Left lung (tissue), 10 donors: ENCODE measurements around the gene GPSM3. TPM values are rescaled to one million over a fixed set of nuclear protein-coding genes. Genes with fewer than 3 reads are reported as not detected.

ENCODE experiments used
- ATAC-seq: fragments of 200-7000 bp; cut with Tn5 transposase; one replicate; pipeline ENCODE4 v1.9.1; 2020; ENCODE audit warnings: moderate library complexity
- DNase-seq, 4 donors: peaks; one replicate each; pipeline ENCODE4 v3.0.0-alpha.2; 2013 to 2020
- H3K27ac ChIP-seq, 2 donors: fragments of 200-600 bp; sonication (generic) in 1 of 2; one replicate each; pipeline versions ENCODE4 v1.5.0 to v1.8.0; 2020 to 2021
- H3K27me3 ChIP-seq, 2 donors: fragments of 200-600 bp; sonication (generic) in 1 of 2; one replicate each; pipeline versions ENCODE4 v1.5.0 to v1.8.0; 2020 to 2021
- H3K36me3 ChIP-seq, 2 donors: fragments of 200-600 bp; sonication (generic) in 1 of 2; one replicate each; pipeline versions ENCODE4 v1.5.0 to v1.8.0; 2020 to 2021
- H3K4me1 ChIP-seq, 2 donors: fragments of 200-600 bp; one replicate each; pipeline ENCODE4 v1.8.0; 2021
- H3K4me3 ChIP-seq, 2 donors: fragments of 200-600 bp; sonication (generic) in 1 of 2; one replicate each; pipeline versions ENCODE4 v1.5.0 to v1.8.0; 2020 to 2021; ENCODE audit warnings: mild to moderate bottlenecking in 1 of 2
- H3K9me3 ChIP-seq, 2 donors: fragments of 200-600 bp; sonication (generic) in 1 of 2; one replicate each; pipeline versions ENCODE4 v1.5.0 to v1.8.0; 2020 to 2021
- intact Hi-C, 2 donors: fragments of 100-400 bp; cut with DNase I; formaldehyde crosslinking; loops; one replicate each; pipeline versions ENCODE4 v1.11.2 to v1.14.2; 2022
- polyA plus RNA-seq, 6 donors: library from polyadenylated mRNA; unstranded; fragments of 120-200 nt; gene quantifications; one replicate each; pipeline ENCODE4 v1.2.1, GENCODE V29; 2013; ENCODE audit not compliant: insufficient read length in 6 of 6
- total RNA-seq, 2 donors: library from RNA; stranded (reverse); fragmentation: NEBNext Ultra II Directional; extraction: Animal tissue kit (Norgen Biotek cat#: 25700); gene quantifications; one replicate each; pipeline ENCODE4 v1.2.1, GENCODE V29; 2021
- TF ChIP-seq, protein P1 (sequence below), 2 donors: fragments of 200-600 bp; sonication (generic) in 1 of 2; IDR thresholded peaks; one replicate each; pipeline versions ENCODE4 v1.5.0 to v1.8.0; 2021; ENCODE audit warnings: antibody characterized with exemption in 2 of 2
- donor health status: DM: no; HTN: yes; CAD: no.
- donor health status: DM: no; HTN: no; CAD: no.

The GPSM3 gene
- total and polyA plus RNA-seq, 8 donors, result 15.9 to 81.7 (median 19.2) TPM

GRCh38 chr6:32173051-32173727, 19.3 kb downstream of the GPSM3 start:
- H3K4me3 ChIP-seq, result no peak overlapping the region
- intact Hi-C loops, result no loop called here
- DNase-seq, result no peak
- no peaks in the 10 kb centered on the region for H3K9me3 ChIP-seq
- H3K36me3 ChIP-seq, result peaks cover 0 to 33% of the 10 kb centered on the region in 2 donors
- ATAC-seq, result no peak
- H3K4me1 ChIP-seq, result peaks cover 20 to 40% of the 10 kb centered on the region in 2 donors
- TF ChIP-seq, protein P1, sequence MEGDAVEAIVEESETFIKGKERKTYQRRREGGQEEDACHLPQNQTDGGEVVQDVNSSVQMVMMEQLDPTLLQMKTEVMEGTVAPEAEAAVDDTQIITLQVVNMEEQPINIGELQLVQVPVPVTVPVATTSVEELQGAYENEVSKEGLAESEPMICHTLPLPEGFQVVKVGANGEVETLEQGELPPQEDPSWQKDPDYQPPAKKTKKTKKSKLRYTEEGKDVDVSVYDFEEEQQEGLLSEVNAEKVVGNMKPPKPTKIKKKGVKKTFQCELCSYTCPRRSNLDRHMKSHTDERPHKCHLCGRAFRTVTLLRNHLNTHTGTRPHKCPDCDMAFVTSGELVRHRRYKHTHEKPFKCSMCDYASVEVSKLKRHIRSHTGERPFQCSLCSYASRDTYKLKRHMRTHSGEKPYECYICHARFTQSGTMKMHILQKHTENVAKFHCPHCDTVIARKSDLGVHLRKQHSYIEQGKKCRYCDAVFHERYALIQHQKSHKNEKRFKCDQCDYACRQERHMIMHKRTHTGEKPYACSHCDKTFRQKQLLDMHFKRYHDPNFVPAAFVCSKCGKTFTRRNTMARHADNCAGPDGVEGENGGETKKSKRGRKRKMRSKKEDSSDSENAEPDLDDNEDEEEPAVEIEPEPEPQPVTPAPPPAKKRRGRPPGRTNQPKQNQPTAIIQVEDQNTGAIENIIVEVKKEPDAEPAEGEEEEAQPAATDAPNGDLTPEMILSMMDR (IDR thresholded peaks at IDR 0.05), result no peak
- no peaks in the 10 kb centered on the region for H3K27me3 ChIP-seq
- no peak overlapping the region for H3K27ac ChIP-seq

DNA sequence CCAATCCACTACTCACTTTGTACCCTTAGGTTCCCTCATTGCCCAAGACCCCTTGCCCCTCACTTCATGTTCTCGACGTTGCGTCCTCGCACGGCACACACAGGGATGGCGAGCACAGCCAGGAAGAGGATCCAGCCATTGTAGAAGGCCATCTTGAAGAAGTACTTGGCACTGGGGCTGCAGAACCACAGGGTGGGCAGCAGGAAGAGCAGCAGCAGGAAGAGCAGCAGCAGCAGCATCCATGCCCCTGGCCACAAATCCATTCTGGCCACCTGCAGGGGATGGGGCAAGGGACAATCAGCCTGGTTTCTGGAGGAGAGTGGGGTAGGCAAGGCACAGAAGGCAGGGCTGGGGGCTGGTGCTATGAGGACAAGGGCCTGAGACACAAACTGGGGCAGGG, 21.2 kb downstream of the GPSM3 start:
- intact Hi-C loops, result no loop called here
- Histone ChIP-seq H3K36me3 (peaks cover 0 to 53% of the 10 kb centered on the region in 2 donors), H3K27me3 (no peaks in the 10 kb centered on the region), H3K4me1 (peaks cover 11 to 29% of the 10 kb centered on the region in 2 donors), H3K4me3 (no peak overlapping the region), H3K27ac (no peak overlapping the region), H3K9me3 (no peaks in the 10 kb centered on the region)
- ATAC-seq (no peak), DNase-seq (no peak)
- TF ChIP-seq, protein P1 (IDR thresholded peaks at IDR 0.05), result no peak

DNA sequence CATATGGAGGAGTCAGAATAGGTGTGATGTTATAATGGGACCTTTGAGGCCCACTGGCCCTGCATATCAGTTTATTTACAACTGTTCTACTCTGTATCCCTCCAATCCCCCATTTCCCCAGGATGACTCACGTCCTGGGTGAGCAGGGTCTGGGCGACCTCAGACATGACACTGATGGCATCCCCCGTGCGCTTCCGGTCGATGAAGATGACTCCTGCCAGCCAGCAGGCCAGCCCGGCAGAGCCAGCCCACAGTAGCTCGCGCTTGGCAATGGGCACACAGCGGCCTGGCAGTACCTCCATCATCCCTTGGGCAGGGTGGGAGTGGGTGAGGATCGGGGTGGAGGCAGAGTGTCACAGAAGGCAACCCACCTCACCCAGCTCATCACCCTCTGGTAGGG, 22.1 kb downstream of the GPSM3 start:
- Histone ChIP-seq H3K36me3 (peaks cover 0 to 53% of the 10 kb centered on the region in 2 donors), H3K27me3 (no peaks in the 10 kb centered on the region), H3K27ac (no peak overlapping the region), H3K4me1 (peaks cover 10 to 25% of the 10 kb centered on the region in 2 donors), H3K4me3 (no peak overlapping the region), H3K9me3 (no peaks in the 10 kb centered on the region)
- DNase-seq, result no peak
- intact Hi-C loops, result no loop called here
- no peak for ATAC-seq
- TF ChIP-seq, protein P1 (IDR thresholded peaks at IDR 0.05), result no peak

DNA sequence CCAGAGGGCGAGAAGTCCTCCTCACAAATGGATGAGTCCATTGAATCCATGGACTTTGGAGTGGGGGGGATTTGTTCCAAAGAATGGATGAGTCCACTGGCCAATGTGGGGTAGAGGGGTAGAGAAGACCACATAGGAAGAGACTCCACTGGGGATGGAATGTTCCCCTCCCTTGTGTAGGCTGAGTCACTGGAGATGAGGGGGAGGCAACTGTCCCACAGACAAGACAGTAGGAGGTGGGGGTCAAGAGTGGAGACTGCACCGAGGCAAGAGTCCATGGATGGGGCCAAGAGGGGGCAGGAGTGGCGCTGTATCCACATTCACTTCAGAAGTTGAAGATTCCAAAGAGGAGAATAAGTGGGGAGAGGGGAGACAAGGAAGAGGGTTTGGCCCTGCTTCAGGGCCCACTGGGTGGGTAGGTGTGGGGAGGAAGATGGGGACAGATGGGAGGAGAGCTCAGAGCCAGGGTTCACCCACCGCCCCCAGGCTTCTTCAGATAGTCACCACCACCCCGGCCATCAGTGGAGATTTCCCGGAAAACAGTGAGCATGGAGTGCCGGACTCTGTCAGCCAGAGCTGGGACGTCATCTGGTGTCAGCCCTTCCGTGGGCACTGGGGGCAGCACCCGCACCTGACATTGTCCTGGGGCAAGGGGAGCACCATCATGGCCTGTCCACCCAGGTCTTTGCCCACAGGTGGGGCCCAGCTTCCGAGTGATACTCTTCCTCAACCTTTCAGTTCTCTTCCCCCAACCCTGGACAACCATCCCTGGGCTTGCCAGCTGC, 23.4 kb downstream of the GPSM3 start:
- no peaks in the 10 kb centered on the region for H3K9me3 ChIP-seq
- H3K4me1 ChIP-seq, result peaks cover 0 to 13% of the 10 kb centered on the region in 2 donors
- H3K27ac ChIP-seq, result no peak overlapping the region
- no peak overlapping the region for H3K4me3 ChIP-seq
- ATAC-seq, result no peak
- intact Hi-C loops, result no loop called here
- H3K36me3 ChIP-seq, result peaks cover 0 to 53% of the 10 kb centered on the region in 2 donors
- TF ChIP-seq, protein P1 (IDR thresholded peaks at IDR 0.05), result no peak
- no peaks in the 10 kb centered on the region for H3K27me3 ChIP-seq
- peak in 1 of 4 donors; percentile 45 for DNase-seq

- DNase-seq (peak in 1 of 4 donors; percentile 18), ATAC-seq (no peak)
- Histone ChIP-seq H3K27ac (peak overlapping the region in 1 of 2 donors; percentile 28), H3K27me3 (peaks cover 0 to 6% of the 10 kb centered on the region in 2 donors), H3K4me1 (peaks cover 0 to 6% of the 10 kb centered on the region in 2 donors), H3K9me3 (no peaks in the 10 kb centered on the region), H3K36me3 (peaks cover 0 to 53% of the 10 kb centered on the region in 2 donors), H3K4me3 (no peak overlapping the region)
- intact Hi-C loops, result no loop called here
- TF ChIP-seq, protein P1 (IDR thresholded peaks at IDR 0.05), result no peak
Observed at GRCh38 chr6:32168350-32168749, 24.1 kb downstream of the GPSM3 start.
